AG09309 (cell line): ENCODE results near the gene CYP27B1.

Experiments
- DNase-seq: peaks from one replicate; pipeline ENCODE4 v3.0.0-alpha.2; 2010; ENCODE audit warnings: low read depth
- H3K4me3 ChIP-seq: 2 replicates; pipeline ENCODE4 v1.5.1; 2011; ENCODE audit warnings: mild to moderate bottlenecking, low read depth, low read length, moderate library complexity; ENCODE audit not compliant: control insufficient read depth
- CTCF ChIP-seq: IDR thresholded peaks from 2 replicates; pipeline ENCODE4 v1.5.1; 2011; ENCODE audit warnings: mild to moderate bottlenecking, low read depth, low read length, inconsistent platforms; ENCODE audit not compliant: insufficient read depth, control insufficient read depth; ENCODE audit errors: missing control alignments

Gene CYP27B1

DNA sequence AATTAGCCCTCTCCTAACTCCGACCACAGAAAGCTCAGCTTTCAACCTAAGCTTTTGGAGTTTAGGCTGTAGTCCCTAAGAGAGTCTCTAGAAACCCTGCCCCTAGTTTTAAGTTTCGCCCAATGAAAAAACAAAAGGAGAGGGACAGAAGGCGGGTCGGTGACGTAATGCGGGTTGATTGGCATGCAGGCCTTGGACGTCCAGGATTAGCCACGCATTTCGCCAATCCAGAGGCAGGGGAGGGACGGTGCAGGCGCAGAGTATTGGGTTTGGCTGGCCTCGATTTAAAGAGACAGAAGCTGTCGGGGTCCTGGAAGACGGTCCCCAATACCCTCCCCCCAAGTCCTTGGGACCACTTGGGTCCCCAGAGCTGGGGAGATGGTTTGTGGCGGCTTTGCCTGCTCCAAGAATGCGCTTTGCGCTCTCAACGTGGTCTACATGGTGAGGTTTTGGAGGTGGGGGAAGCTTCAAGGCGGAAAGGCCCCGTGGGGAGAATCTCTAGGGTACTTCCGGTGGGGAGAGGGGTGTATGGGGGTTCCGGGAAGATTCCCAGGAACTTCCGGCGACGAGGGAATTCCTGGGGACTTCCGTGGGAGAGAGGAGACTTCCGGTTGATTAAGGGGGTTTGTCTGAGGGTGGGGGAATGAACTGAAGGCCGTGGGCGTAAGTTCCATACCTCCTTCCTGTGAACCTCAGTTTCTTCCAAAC, 21.9 kb downstream of the CYP27B1 start, which contains the start of gene TSPAN31:
TSPAN31 (plus strand) TSS at position 263 of the 708 bp plus-strand sequence; CDS start at position 379, 116 bp downstream.
- peak within 1 kb of the TSS; percentile 69 for H3K4me3 ChIP-seq
- TF ChIP-seq CTCF = no peak
- peak; percentile 93 for DNase-seq

GRCh38 chr12:57744194-57744776, 22.6 kb downstream of the CYP27B1 start:
- TF ChIP-seq CTCF = no peak
- peak overlapping the region; percentile 69 for H3K4me3 ChIP-seq
- DNase-seq = peak; percentile 43

DNA sequence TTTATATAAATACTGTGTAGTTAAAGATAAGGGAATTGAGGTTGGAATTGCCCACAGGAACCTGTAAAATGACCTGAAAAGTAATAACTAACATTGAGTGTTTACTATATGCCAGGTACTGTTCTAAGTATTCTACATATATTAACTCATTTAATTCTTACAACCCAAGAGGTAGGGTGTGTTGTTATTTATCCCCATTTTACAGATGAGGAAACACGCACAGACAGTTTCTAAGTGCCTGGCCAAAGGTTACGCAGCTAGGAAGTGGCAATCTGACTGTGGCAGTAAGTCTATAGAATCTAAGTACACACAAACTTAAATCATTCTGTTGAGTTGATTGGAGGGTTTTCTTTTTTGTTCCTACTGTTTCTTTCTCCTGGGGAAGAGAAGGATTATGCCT, 23.1 kb downstream of the CYP27B1 start:
- no peak for TF ChIP-seq CTCF
- DNase-seq = no peak
- H3K4me3 ChIP-seq = no peak overlapping the region

GRCh38 chr12:57741844-57742738, 24.8 kb downstream of the CYP27B1 start:
- no peak for TF ChIP-seq CTCF
- DNase-seq = no peak
- no peak overlapping the region for H3K4me3 ChIP-seq

DNA sequence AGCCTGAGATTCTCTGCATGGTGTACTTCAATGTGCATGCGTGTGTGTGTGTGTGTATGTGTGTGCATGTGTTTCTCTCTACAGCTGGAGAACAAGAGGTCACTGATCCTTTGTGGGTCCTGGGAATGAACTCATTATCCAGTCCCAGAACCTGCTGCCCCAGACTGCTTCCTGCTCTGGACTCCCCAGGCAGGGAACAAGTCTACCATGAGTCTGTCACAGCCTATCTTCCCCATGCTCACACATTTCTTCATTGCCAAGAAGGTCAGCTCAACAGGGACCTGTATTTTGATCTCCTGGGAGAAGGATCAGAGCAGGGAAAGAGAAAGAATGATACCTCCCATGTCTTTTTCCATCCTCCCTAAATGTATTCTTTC, 25.5 kb downstream of the CYP27B1 start:
- TF ChIP-seq CTCF = no peak
- H3K4me3 ChIP-seq = no peak overlapping the region
- no peak for DNase-seq

DNA sequence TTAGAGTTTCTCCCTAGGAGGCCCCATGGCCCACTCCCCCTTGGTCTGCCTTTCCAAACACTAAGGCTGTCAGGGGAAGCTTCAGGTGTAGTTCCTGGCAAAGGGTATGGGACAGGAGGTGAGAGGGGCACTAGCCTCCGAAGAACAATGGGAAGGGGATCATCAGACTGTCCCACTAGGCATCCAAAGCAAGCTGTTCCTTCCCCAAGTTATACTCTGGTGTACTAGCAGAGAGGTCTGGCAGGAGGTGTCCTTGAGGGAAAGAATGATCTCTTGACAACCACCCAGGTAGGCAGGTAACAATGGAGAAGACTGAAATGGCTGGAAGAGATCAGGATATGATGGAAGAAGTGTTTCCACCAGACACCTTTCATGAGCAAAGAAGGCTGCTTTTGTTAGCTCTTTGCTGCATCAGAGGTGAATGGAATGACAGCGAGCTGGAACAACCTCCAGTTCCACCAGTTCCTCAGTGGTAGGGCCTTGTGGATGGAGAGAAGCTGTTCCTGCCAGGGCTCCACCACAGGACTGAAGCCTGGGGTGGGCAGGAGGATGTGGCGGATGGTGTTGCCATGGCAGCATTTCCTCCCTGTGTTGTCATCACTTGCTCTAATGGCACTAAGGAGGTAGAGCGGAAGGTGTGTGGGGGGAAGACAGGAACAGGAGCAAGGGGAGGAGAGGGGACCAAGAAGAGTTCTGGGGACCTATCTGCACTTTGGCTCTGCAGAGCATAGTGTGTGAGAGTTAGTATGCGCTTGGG, 26.0 kb downstream of the CYP27B1 start:
- no peak for DNase-seq

More for the DNA sequence above, 26.0 kb downstream of the CYP27B1 start:
- TF ChIP-seq CTCF = no peak
- H3K4me3 ChIP-seq = no peak overlapping the region
